GM21367 (cell line): Measurements from ENCODE around the gene AHNAK2.

ENCODE experiments used
- ATAC-seq: cut with Tn5 transposase; IDR thresholded peaks from one replicate; pipeline ENCODE4 v1.9.1; 2021; ENCODE audit not compliant: unreplicated experiment

AHNAK2 gene

GRCh38 chr14:104973385-104974145, 4.6 kb downstream of the AHNAK2 start:
- ATAC-seq = no peak

- ATAC-seq = no peak
Measured at GRCh38 chr14:104973135-104973384, 5.1 kb downstream of the AHNAK2 start.

- no peak for ATAC-seq
Measured at GRCh38 chr14:104972301-104973134, 5.7 kb downstream of the AHNAK2 start.

- no peak for ATAC-seq
Measured at GRCh38 chr14:104971447-104972240, 6.5 kb downstream of the AHNAK2 start.

GRCh38 chr14:104970231-104971068, 7.7 kb downstream of the AHNAK2 start:
- no peak for ATAC-seq

- no peak for ATAC-seq
Measured at GRCh38 chr14:104969741-104970230, 8.4 kb downstream of the AHNAK2 start.

GRCh38 chr14:104968541-104969401, 9.4 kb downstream of the AHNAK2 start:
- ATAC-seq = no peak

- no peak for ATAC-seq
Measured at GRCh38 chr14:104968153-104968527, 10.0 kb downstream of the AHNAK2 start.

- ATAC-seq = no peak
Measured at GRCh38 chr14:104967386-104968152, 10.6 kb downstream of the AHNAK2 start.

- ATAC-seq = no peak
Measured at GRCh38 chr14:104966981-104967385, 11.2 kb downstream of the AHNAK2 start.

- no peak for ATAC-seq
Measured at GRCh38 chr14:104966261-104966865, 11.8 kb downstream of the AHNAK2 start.

- no peak for ATAC-seq
Measured at GRCh38 chr14:104965561-104966231, 12.5 kb downstream of the AHNAK2 start.

- ATAC-seq = no peak
Measured at GRCh38 chr14:104964546-104964945, 13.6 kb downstream of the AHNAK2 start.

- no peak for ATAC-seq
Measured at GRCh38 chr14:104957146-104958113, 20.7 kb downstream of the AHNAK2 start.

- no peak for ATAC-seq
Measured at GRCh38 chr14:104956290-104956890, 21.8 kb downstream of the AHNAK2 start.

- ATAC-seq = no peak
Measured at GRCh38 chr14:104955396-104955770, 22.8 kb downstream of the AHNAK2 start.
